B cell (primary cell): Measurements from ENCODE around the gene ORAI2. TPM values are rescaled to one million over a fixed set of nuclear protein-coding genes. Genes with fewer than 3 reads are reported as not detected.
A peak's percentile ranks its signal among the peaks of the same experiment; 100 is the strongest.

Experiments
- ATAC-seq: fragments of 200-7000 bp; cut with Tn5 transposase; one replicate; pipeline ENCODE4 v1.10.0; 2021; ENCODE audit warnings: low read depth, mild to moderate bottlenecking, moderate number of reproducible peaks, moderate library complexity
- CTCF ChIA-PET: fragments of 350-600 bp; sonication (Branson Sonifier 250); formaldehyde crosslinking; loops from one replicate; lab custom pipeline; 2021; ENCODE audit warnings: antibody characterized with exemption, inconsistent platforms; lab: Charles Lee
- POLR2A ChIA-PET: fragments of 350-600 bp; sonication (Branson Sonifier 250); formaldehyde crosslinking; loops from one replicate; lab custom pipeline; 2021; ENCODE audit warnings: antibody characterized with exemption; lab: Charles Lee
- DNase-seq: peaks from one replicate; pipeline ENCODE4 v3.0.0; 2013
- H2AFZ ChIP-seq: 2 replicates; pipeline ENCODE4 v1.6.1; 2012; ENCODE audit warnings: mild to moderate bottlenecking, low read depth, low read length; ENCODE audit not compliant: insufficient read depth, poor library complexity, severe bottlenecking
- H3K27ac ChIP-seq, 2 donors: 1 replicate in 1 of 2; 2 replicates in 1 of 2; pipeline ENCODE4 v1.5.1; 2012 to 2013; ENCODE audit warnings: low read length in 2 of 2, mild to moderate bottlenecking in 2 of 2, moderate library complexity in 1 of 2
- H3K27me3 ChIP-seq, 4 experiments: fragments of 200-600 bp in 1 of 4; sonication (generic) in 1 of 4; replicated peaks in 1 of 4; 1 replicate in 2 of 4; 2 replicates in 2 of 4; pipeline versions ENCODE4 v1.6.1 to v1.7.0; 2013 to 2016; ENCODE audit warnings: low read length in 3 of 4, mild to moderate bottlenecking in 2 of 4, mixed read lengths in 1 of 4, moderate library complexity in 1 of 4; ENCODE audit not compliant: insufficient read depth in 4 of 4, control insufficient read depth in 3 of 4; ENCODE audit errors: control extremely low read depth in 1 of 4
- H3K36me3 ChIP-seq, 2 experiments: replicated peaks in 1 of 2; 1 replicate in 1 of 2; 2 replicates in 1 of 2; pipeline versions ENCODE4 v1.6.1 to v1.7.1; 2013; ENCODE audit warnings: low read length in 1 of 2; ENCODE audit not compliant: insufficient read depth in 2 of 2, control insufficient read depth in 1 of 2; ENCODE audit errors: control extremely low read depth in 1 of 2, extremely low read depth in 1 of 2
- H3K4me1 ChIP-seq, 2 donors: fragments of 200-600 bp in 1 of 2; sonication (generic) in 1 of 2; 1 replicate in 1 of 2; 2 replicates in 1 of 2; pipeline versions ENCODE4 v1.5.1 to v1.6.1; 2013 to 2017; ENCODE audit warnings: low read length in 2 of 2; ENCODE audit not compliant: control insufficient read depth in 2 of 2, insufficient read depth in 2 of 2
- H3K4me2 ChIP-seq: replicated peaks from 2 replicates; pipeline ENCODE3; 2012; ENCODE audit warnings: mild to moderate bottlenecking, low read depth, low read length; ENCODE audit not compliant: poor library complexity, severe bottlenecking
- H3K4me3 ChIP-seq, 5 experiments: fragments of 200-600 bp in 1 of 5; sonication (generic) in 1 of 5; 1 replicate in 3 of 5; 2 replicates in 2 of 5; pipeline versions ENCODE4 v1.5.1 to v1.7.0; 2011 to 2016; ENCODE audit warnings: low read length in 4 of 5, mild to moderate bottlenecking in 4 of 5, low read depth in 2 of 5, control low read depth in 1 of 5, moderate library complexity in 1 of 5; ENCODE audit not compliant: insufficient read depth in 1 of 5; ENCODE audit errors: control extremely low read depth in 1 of 5, extremely low read depth in 1 of 5
- H3K79me2 ChIP-seq: fragments of 200-600 bp; sonication (generic); one replicate; pipeline ENCODE4 v1.6.0; 2016; ENCODE audit warnings: low read length; ENCODE audit not compliant: control insufficient read depth, insufficient read depth
- H3K9ac ChIP-seq: fragments of 200-600 bp; sonication (generic); 2 replicates; pipeline ENCODE4 v1.6.1; 2017; ENCODE audit warnings: mild to moderate bottlenecking, low read length, moderate library complexity
- H3K9me3 ChIP-seq, 3 donors: one replicate each; pipeline versions ENCODE4 v1.6.1 to v1.7.1; 2013; ENCODE audit warnings: low read length in 2 of 3; ENCODE audit not compliant: control insufficient read depth in 2 of 3, insufficient read depth in 1 of 3; ENCODE audit errors: control extremely low read depth in 1 of 3
- H4K20me1 ChIP-seq: 2 replicates; pipeline ENCODE4 v1.6.0; 2012; ENCODE audit warnings: mild to moderate bottlenecking, low read length; ENCODE audit not compliant: insufficient read depth, control insufficient read depth, poor library complexity, severe bottlenecking
- H3K27ac Mint-ChIP-seq: one replicate; pipeline ENCODE4 v1.8.0; 2021; ENCODE audit warnings: mixed read lengths
- H3K27me3 Mint-ChIP-seq: one replicate; pipeline ENCODE4 v1.8.0; 2021; ENCODE audit warnings: mixed read lengths
- H3K4me1 Mint-ChIP-seq: one replicate; pipeline ENCODE4 v1.8.0; 2021; ENCODE audit warnings: mixed read lengths
- H3K4me3 Mint-ChIP-seq: one replicate; pipeline ENCODE4 v1.8.0; 2021; ENCODE audit warnings: mixed read lengths
- H3K9me3 Mint-ChIP-seq: one replicate; pipeline ENCODE4 v1.8.0; 2022; ENCODE audit warnings: mixed read lengths; ENCODE audit not compliant: insufficient read depth
- EZH2 ChIP-seq: IDR thresholded peaks from 2 replicates; pipeline ENCODE4 v1.6.1; 2012; ENCODE audit warnings: borderline replicate concordance, low read depth, mild to moderate bottlenecking, moderate library complexity, low read length; ENCODE audit not compliant: insufficient read depth, poor library complexity, severe bottlenecking
- WGBS: methylation state at CpG from one replicate; pipeline ENCODE4 v1.1.5; 2013; ENCODE audit warnings: missing lambda C conversion rate; ENCODE audit not compliant: insufficient coverage; 5-methylcytosine and 5-hydroxymethylcytosine counted together
- intact Hi-C: fragments of 100-400 bp; cut with micrococcal nuclease; formaldehyde crosslinking; loops from one replicate; pipeline ENCODE4 v1.10.0; 2022
- polyA plus RNA-seq: library from polyadenylated mRNA; depleted of rRNA; stranded (reverse); fragments of >200 nt; gene quantifications from 2 replicates; pipeline ENCODE4 v1.2.3, GENCODE V29; 2012
- total RNA-seq, 2 donors: library from RNA; stranded (reverse); fragments of 120-200 nt in 1 of 2; gene quantifications; 1 replicate in 1 of 2; 2 replicates in 1 of 2; pipeline versions ENCODE4 v1.2.3 to v1.2.4, GENCODE V29; 2013 to 2022
- TF ChIP-seq, protein P1 (sequence below): fragments of 200-600 bp; IDR thresholded peaks from one replicate; pipeline ENCODE4 v1.8.0; 2022; ENCODE audit warnings: antibody characterized with exemption, mild to moderate bottlenecking

The ORAI2 gene
- total and polyA plus RNA-seq, 2 donors (not counting 1 experiment from before 2014, with no cell fraction given) = 177 to 450 TPM

DNA sequence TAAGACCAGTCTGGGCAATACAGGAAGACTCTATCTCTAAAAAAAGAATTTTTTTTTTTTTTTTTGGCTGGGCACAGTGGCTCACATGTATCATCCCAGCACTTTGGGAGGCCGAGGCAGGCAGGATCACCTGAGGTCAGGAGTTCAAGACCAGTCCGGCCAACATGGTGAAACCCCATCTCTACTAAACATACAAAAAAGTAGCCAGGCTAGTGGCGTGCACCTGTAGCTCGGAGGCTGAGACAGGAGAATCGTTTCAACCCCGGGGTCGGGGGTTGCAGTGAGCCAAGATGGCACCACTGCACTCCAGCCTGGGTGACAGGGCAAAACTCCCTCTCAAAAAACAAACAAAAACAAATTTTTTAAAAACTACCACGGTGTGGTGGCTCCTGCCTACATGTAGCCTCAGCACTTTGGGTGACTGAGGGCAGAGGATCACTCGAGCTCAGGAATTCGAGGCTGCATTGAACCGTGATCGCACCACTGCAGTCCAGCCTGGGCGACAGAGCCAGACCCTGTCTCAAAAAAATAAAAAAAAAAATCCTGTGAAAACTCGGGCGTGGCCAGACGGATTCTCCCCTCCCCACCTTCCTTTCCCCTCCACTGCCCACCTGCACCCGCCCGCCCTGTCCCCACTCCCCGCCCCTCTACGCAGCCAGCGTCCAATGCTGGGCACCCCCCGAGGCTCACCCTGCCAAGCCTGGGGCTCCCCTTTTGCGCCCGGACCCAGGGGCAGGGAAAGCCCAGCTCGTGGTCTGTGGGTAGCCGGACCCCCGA, 745 bp upstream of the ORAI2 start:
- H3K9me3 ChIP-seq = no peaks in the 10 kb centered on the region
- peak; percentile 87 for DNase-seq
- intact Hi-C loops = loop anchor here (1.0 kb wide), 4 partner anchors 7 to 36 kb away; partner anchors contain the start of gene PRKRIP1
- H3K36me3 ChIP-seq = peaks cover 2 to 20% of the 10 kb centered on the region in 2 experiments
- ChIA-PET POLR2A (interaction anchor here (0.7 to 13.6 kb wide), 7 partner anchors 8 to 126 kb away, joined by 3 to 223 read pairs (median 6); no protein-coding TSS in a partner anchor), CTCF (interaction anchor here (0.5 to 46.3 kb wide), 8 partner anchors 9 to 239 kb away, joined by 3 to 1182 read pairs (median 4); no protein-coding TSS in a partner anchor)
- no peaks in the 10 kb centered on the region for H3K9me3 Mint-ChIP-seq
- H3K27me3 Mint-ChIP-seq = no peaks in the 10 kb centered on the region
- H3K9ac ChIP-seq = peak overlapping the region; percentile 95
- no peak overlapping the region for H2AFZ ChIP-seq
- peak overlapping the region in 4 of 5 experiments; percentile 69 to 97 (median 95) for H3K4me3 ChIP-seq
- H3K4me1 ChIP-seq = peaks cover 74 to 82% of the 10 kb centered on the region in 2 donors
- peak overlapping the region; percentile 96 for H3K27ac Mint-ChIP-seq
- TF ChIP-seq, protein P1, sequence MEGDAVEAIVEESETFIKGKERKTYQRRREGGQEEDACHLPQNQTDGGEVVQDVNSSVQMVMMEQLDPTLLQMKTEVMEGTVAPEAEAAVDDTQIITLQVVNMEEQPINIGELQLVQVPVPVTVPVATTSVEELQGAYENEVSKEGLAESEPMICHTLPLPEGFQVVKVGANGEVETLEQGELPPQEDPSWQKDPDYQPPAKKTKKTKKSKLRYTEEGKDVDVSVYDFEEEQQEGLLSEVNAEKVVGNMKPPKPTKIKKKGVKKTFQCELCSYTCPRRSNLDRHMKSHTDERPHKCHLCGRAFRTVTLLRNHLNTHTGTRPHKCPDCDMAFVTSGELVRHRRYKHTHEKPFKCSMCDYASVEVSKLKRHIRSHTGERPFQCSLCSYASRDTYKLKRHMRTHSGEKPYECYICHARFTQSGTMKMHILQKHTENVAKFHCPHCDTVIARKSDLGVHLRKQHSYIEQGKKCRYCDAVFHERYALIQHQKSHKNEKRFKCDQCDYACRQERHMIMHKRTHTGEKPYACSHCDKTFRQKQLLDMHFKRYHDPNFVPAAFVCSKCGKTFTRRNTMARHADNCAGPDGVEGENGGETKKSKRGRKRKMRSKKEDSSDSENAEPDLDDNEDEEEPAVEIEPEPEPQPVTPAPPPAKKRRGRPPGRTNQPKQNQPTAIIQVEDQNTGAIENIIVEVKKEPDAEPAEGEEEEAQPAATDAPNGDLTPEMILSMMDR = no peak
- no peak for TF ChIP-seq EZH2
- H3K27ac ChIP-seq = peak overlapping the region; percentile 98 to 100
- ATAC-seq = peak; percentile 58
- H4K20me1 ChIP-seq = no peaks in the 10 kb centered on the region
- H3K79me2 ChIP-seq = peaks cover 61% of the 10 kb centered on the region
- H3K4me1 Mint-ChIP-seq = peaks cover 69% of the 10 kb centered on the region
- peak overlapping the region; percentile 84 for H3K4me3 Mint-ChIP-seq
- WGBS = 26% methylated on average over 24 of the region's 27 CpGs
- peak overlapping the region; percentile 95 for H3K4me2 ChIP-seq
- no peaks in the 10 kb centered on the region for H3K27me3 ChIP-seq
